IgD-negative memory B cell (primary cell): Measurements from ENCODE around the gene BRD1. TPM values are rescaled to one million over a fixed set of nuclear protein-coding genes. Genes with fewer than 3 reads are reported as not detected.

Experiments used
- H3K27ac Mint-ChIP-seq, 3 donors: one replicate each; pipeline ENCODE4 v1.8.0; 2020 to 2022; ENCODE audit warnings: mild to moderate bottlenecking in 3 of 3, mixed read lengths in 3 of 3, moderate library complexity in 1 of 3
- H3K27me3 Mint-ChIP-seq: one replicate; pipeline ENCODE4 v1.8.0; 2021; ENCODE audit warnings: mixed read lengths
- H3K36me3 Mint-ChIP-seq: one replicate; pipeline ENCODE4 v1.8.0; 2020; ENCODE audit warnings: mild to moderate bottlenecking, mixed read lengths
- H3K4me1 Mint-ChIP-seq, 3 donors: one replicate each; pipeline ENCODE4 v1.8.0; 2020 to 2022; ENCODE audit warnings: mixed read lengths in 3 of 3, mild to moderate bottlenecking in 1 of 3
- H3K4me3 Mint-ChIP-seq, 4 donors: one replicate each; pipeline ENCODE4 v1.8.0; 2020 to 2022; ENCODE audit warnings: mild to moderate bottlenecking in 4 of 4, mixed read lengths in 4 of 4, moderate library complexity in 3 of 4
- H3K9me3 Mint-ChIP-seq, 3 donors: one replicate each; pipeline ENCODE4 v1.8.0; 2020 to 2021; ENCODE audit warnings: mixed read lengths in 3 of 3, mild to moderate bottlenecking in 1 of 3
- polyA plus RNA-seq: library from polyadenylated mRNA; unstranded; fragments of 300-500 nt; fragmentation: Illumina TruSeq; gene quantifications from one replicate; pipeline ENCODE4 v1.2.3, GENCODE V29; 2021

Gene BRD1
- polyA plus RNA-seq, 1 donor from 2014 or later: 3.1 TPM

DNA sequence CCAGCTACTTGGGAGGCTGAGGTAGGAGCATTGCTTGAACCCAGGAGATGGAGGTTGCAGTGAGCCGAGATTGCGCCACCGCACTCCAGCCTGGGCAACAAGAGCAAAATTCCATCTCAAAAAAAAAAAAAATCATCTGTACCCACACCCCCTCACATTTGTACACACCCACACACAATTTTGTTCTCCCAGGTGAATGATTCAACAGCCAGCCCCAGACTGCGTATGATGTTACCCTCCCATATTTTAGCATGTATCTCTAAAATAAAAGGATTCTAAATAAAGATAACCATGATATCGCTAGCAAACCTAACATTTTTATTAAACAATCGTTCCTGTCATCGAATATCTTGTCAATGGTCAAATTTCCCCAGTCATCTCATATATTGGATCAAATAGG is 65.8 kb downstream of the BRD1 start:
- no peak overlapping the region for H3K4me3 Mint-ChIP-seq
- peaks cover 5% of the 10 kb centered on the region for H3K27me3 Mint-ChIP-seq
- H3K4me1 Mint-ChIP-seq: peaks cover 0 to 4% (median 0%) of the 10 kb centered on the region in 3 donors
- H3K36me3 Mint-ChIP-seq: no peaks in the 10 kb centered on the region
- no peak overlapping the region for H3K27ac Mint-ChIP-seq
- H3K9me3 Mint-ChIP-seq: peaks cover 0 to 6% (median 2%) of the 10 kb centered on the region in 3 donors

DNA sequence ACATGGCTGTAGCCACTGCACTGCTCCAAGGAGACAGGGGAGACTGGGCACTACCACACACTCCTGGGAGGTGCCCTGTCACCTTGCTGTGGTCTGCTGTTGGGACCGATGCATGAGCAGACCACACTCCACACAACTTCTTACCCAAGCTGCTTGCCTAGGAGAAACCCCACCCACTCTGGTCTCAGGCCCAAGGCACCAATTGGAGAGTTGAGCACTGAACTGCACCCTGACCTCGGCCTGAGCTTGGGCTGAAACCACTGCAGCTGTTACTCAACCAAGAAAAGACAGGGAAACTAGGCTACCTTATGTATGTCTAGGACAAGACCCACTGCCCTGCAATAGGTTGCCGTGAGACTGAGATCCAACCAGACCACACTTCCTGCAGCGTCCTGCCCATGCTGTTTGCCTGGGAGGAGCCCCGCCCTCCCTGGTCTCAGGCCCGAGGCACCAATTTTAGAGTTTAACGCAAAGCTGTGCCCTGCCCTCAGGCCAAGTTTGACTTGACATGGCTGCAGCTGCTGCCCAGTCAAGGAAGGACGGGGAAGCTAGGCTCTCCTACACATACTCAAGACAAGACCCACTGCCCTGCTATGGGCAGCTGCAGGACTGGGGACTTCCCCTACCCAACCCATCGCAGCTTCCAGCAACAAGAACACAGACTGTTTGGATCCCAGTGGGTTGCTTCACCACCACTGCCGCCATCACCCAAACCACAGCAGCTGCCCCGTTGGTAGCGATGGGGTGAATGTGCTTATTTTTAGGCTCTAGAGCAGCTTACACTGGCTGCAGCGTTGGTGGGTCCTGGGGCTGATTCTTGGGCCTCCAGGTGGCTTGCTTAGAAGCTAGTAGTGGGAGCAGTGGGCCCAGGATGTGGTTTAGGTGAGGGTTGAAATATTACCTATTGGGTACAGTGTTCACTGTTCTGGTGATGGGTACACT is 66.8 kb downstream of the BRD1 start:
- peak overlapping the region in 1 of 4 donors; percentile 5 for H3K4me3 Mint-ChIP-seq
- H3K27ac Mint-ChIP-seq: no peak overlapping the region

DNA sequence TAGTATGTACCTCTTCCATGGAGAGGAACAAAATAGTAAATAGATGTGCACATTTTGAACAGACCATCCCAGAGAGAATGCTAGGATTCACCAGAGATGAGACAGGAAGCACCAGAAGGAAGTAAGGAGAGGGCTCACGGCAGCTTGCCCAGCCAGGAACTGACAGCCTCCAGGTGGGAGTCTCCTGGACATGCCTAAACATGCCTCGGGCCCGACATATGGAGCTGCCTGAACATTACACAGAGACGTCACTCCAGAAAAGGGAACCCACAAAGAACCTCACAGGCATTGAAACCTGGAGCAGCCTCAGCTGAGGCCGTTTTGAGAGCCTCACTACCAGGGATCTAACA is 67.4 kb downstream of the BRD1 start:
- peaks cover 0 to 5% (median 3%) of the 10 kb centered on the region in 3 donors for H3K9me3 Mint-ChIP-seq
- no peak overlapping the region for H3K27ac Mint-ChIP-seq
- peaks cover 0 to 4% (median 0%) of the 10 kb centered on the region in 3 donors for H3K4me1 Mint-ChIP-seq
- H3K36me3 Mint-ChIP-seq: no peaks in the 10 kb centered on the region
- H3K4me3 Mint-ChIP-seq: no peak overlapping the region
- H3K27me3 Mint-ChIP-seq: peaks cover 10% of the 10 kb centered on the region

More for the DNA sequence above, 66.8 kb downstream of the BRD1 start:
- H3K27me3 Mint-ChIP-seq: peaks cover 10% of the 10 kb centered on the region
- no peaks in the 10 kb centered on the region for H3K36me3 Mint-ChIP-seq
- H3K4me1 Mint-ChIP-seq: peaks cover 0 to 4% (median 0%) of the 10 kb centered on the region in 3 donors
- H3K9me3 Mint-ChIP-seq: peaks cover 0 to 5% (median 3%) of the 10 kb centered on the region in 3 donors

DNA sequence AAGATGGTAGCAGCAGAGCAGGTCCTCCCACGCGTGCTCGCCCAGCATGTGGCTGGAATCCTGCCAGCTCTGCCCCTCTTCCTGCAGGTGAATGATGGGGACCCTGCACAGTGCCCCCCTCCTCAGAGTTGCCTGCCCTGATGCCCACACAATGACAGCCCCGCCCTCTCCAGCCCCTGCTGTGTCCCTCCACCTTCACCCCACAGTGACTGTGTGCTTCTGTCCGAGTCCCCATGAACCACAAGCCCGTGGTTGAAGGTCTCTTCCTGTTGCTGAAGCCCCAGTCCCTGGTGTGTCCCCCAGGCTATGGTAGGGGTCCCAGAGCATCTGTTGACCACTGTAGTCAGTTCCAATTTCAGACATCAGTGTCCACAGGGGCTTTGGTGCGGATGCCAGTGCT is 71.0 kb downstream of the BRD1 start:
- Mint-ChIP-seq H3K9me3 (peaks cover 0 to 5% (median 2%) of the 10 kb centered on the region in 3 donors), H3K4me3 (no peak overlapping the region), H3K27me3 (peaks cover 10% of the 10 kb centered on the region), H3K27ac (no peak overlapping the region), H3K4me1 (peaks cover 0 to 4% (median 0%) of the 10 kb centered on the region in 3 donors), H3K36me3 (no peaks in the 10 kb centered on the region)

DNA sequence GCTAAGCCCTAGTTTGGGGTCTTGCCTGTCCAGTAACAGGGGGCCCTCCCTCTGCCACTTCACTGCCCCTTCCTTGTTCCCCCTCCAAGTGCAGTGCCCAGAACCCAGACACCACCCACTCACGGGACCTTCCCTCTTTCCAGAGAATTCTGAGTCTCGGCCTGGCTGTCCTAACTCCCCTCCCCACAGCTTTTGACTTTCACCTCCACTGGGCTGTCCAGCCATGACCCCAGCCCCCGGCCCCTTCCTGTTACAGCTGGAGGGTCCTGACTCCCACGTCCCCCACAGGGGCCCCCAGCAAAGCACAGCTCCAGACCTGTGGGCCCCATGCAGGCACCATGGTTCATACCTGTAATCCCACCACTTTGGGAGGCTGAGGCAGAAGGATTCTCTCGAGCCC is 71.5 kb downstream of the BRD1 start:
- peaks cover 0 to 4% (median 0%) of the 10 kb centered on the region in 3 donors for H3K4me1 Mint-ChIP-seq
- no peak overlapping the region for H3K27ac Mint-ChIP-seq
- no peaks in the 10 kb centered on the region for H3K36me3 Mint-ChIP-seq
- H3K27me3 Mint-ChIP-seq: peaks cover 11% of the 10 kb centered on the region
- no peak overlapping the region for H3K4me3 Mint-ChIP-seq
- H3K9me3 Mint-ChIP-seq: peaks cover 0 to 5% (median 2%) of the 10 kb centered on the region in 3 donors

DNA sequence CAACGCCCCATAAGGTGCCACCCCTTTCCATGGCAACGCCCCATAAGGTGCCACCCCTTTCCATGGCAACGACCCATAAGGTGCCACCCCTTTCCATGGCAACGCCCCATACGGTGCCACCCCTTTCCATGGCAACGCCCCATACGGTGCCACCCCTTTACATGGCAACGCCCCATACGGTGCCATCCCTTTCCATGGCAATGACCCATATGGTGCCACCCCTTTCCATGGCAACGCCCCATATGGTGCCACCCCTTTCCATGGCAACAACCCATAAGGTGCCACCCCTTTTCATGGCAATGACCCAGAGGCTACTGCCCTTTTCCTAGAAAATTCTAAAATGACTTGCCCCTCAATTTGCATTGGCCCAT is 72.1 kb downstream of the BRD1 start:
- Mint-ChIP-seq H3K27me3 (peaks cover 11% of the 10 kb centered on the region), H3K4me1 (no peaks in the 10 kb centered on the region), H3K4me3 (no peak overlapping the region), H3K9me3 (peaks cover 0 to 5% (median 2%) of the 10 kb centered on the region in 3 donors), H3K27ac (no peak overlapping the region), H3K36me3 (no peaks in the 10 kb centered on the region)

DNA sequence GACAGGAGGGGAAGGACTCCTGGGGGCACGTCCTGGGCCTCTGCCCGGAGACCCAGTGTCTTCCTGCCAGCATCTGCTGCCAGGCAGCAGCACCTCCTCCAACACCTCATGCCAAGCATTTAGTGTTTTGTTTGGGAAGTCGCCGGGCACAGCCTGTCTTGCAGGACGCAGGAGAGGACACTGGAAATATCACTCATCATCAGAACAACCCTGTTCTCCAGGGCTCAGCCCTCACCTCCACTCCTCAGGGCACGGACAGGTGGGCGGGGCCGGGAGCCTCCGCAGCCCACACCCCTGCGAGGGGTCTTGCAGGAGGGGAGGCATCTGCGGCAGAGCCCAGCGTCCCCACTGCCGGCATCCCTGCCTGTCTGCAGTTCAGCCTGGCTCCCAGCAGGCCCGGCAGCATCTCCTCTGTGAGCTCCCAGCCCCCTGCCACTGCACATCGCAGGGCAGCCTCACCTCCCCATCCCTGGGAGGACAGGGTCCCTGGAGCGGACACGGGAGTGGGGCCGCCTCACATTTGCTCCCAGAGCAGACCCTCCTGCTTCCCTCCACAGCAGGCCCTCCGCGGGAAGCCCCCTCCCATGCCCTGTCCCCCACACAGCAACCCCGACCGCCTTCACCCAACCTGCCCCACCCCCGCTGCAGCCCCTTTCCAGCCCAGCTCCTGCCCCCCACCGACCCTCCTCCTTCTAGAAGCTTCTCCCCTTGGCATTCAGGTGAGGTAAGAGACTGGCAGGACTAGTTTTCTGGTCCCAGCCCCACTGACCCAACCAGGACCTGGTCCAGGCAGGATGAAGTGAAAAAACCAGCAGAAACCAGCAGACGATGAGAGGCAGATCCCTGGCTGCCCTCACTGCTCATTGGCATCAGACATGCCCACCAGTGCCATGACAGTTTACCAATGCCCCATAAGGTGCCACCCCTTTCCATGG is 72.7 kb downstream of the BRD1 start:
- no peaks in the 10 kb centered on the region for H3K36me3 Mint-ChIP-seq
- peak overlapping the region in 1 of 4 donors; percentile 27 for H3K4me3 Mint-ChIP-seq
- no peaks in the 10 kb centered on the region for H3K4me1 Mint-ChIP-seq
- H3K27ac Mint-ChIP-seq: no peak overlapping the region
- H3K27me3 Mint-ChIP-seq: peaks cover 11% of the 10 kb centered on the region
- H3K9me3 Mint-ChIP-seq: peaks cover 0 to 5% (median 2%) of the 10 kb centered on the region in 3 donors

DNA sequence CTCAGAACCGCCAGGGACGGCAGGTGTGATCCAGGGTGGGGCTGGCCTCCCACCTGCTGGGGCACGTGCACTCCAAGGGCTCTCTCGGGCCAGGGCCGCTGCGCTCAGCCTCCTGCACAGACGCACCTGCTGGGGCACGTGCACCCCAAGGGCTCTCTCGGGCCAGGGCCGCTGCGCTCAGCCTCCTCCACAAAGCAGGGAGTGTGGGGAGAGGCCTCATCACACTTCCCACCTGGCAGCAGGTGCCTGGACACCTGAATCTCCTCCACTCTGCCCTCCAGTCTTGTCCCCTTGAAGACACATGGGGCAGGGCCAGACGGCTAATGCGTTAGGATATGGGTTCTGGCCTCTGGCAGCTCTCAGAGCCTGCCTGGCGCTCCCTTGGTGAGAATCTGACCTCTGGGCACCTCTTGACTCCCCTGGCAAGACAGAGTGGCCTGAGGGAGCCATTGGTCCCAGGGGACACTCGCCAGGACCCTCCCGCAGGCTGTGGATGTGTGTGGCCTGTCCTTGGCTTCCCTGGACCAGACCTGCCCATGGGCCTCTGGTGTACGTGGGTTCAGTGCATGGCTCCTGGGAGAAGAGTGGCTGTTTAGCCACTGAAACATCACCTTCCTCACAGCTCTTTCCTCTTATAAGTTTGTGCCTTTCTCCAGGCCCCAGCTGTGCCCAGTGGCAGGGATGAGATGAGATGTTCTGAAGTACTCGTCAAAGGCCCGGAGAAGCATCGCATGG is 73.5 kb downstream of the BRD1 start:
- H3K36me3 Mint-ChIP-seq: no peaks in the 10 kb centered on the region

DNA sequence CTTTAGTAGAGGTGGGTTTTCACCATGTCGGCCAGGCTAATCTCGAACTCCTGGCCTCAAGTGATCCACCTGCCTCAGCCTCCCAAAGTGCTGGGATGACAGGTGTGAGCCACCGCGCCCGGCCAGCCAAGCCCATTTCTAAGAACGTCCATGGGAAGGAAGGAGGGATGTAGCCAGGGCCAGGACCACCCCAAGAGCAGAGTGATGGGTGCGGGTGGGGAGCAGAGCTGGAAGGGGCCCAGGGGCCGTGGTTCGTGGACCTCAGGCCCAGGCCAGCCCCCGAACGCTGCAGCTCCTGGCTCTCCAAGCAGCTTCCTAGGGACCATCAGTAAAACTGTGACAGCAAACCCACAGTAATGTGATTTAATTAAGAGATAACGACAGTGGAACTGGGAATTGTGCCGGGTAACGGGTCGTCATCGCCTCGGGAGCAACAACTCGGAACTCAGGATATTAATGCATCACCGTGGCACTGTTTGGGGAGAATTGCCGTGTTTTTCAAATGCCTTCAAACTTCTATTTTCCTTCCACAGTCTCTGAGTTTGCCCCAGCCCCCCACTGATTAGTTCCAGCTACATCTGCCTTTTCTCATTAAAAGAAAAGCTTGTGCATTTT is 74.3 kb downstream of the BRD1 start:
- no peak overlapping the region for H3K27ac Mint-ChIP-seq
- H3K36me3 Mint-ChIP-seq: no peaks in the 10 kb centered on the region
- no peaks in the 10 kb centered on the region for H3K4me1 Mint-ChIP-seq
- H3K4me3 Mint-ChIP-seq: no peak overlapping the region
- H3K27me3 Mint-ChIP-seq: peaks cover 13% of the 10 kb centered on the region
- H3K9me3 Mint-ChIP-seq: peaks cover 0 to 5% (median 2%) of the 10 kb centered on the region in 3 donors

More for the DNA sequence above, 73.5 kb downstream of the BRD1 start:
- peaks cover 11% of the 10 kb centered on the region for H3K27me3 Mint-ChIP-seq
- peaks cover 0 to 5% (median 2%) of the 10 kb centered on the region in 3 donors for H3K9me3 Mint-ChIP-seq
- peak overlapping the region in 1 of 4 donors; percentile 27 for H3K4me3 Mint-ChIP-seq
- H3K4me1 Mint-ChIP-seq: no peaks in the 10 kb centered on the region
- no peak overlapping the region for H3K27ac Mint-ChIP-seq

DNA sequence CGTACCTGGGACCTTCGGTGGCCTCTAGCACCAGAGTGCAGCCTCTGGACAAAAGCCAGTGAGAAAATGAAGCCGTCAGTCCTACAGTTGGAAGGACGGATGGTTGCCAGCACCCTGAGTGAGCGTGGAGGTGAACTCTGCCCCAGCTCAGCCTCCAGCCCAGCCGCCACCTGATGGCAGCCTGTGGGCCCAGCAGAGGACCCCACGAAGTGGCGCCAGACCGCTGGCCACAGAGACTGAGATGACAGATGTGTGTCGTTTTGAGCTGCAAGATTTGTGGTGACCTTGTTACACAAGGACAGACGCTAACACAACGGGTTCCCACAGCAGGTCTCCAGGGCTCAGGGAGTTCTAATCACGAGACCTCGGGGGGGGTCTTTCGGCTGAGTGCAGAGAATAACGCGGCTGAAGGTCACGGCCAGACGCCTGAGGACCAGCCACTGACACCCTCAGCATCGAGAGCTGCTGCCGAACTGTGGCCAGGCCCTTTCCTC is 75.0 kb downstream of the BRD1 start:
- peaks cover 1% of the 10 kb centered on the region for H3K36me3 Mint-ChIP-seq
- H3K9me3 Mint-ChIP-seq: peaks cover 1 to 8% (median 5%) of the 10 kb centered on the region in 3 donors
- H3K4me1 Mint-ChIP-seq: no peaks in the 10 kb centered on the region
- H3K27me3 Mint-ChIP-seq: peaks cover 11% of the 10 kb centered on the region
- H3K4me3 Mint-ChIP-seq: no peak overlapping the region
- no peak overlapping the region for H3K27ac Mint-ChIP-seq

DNA sequence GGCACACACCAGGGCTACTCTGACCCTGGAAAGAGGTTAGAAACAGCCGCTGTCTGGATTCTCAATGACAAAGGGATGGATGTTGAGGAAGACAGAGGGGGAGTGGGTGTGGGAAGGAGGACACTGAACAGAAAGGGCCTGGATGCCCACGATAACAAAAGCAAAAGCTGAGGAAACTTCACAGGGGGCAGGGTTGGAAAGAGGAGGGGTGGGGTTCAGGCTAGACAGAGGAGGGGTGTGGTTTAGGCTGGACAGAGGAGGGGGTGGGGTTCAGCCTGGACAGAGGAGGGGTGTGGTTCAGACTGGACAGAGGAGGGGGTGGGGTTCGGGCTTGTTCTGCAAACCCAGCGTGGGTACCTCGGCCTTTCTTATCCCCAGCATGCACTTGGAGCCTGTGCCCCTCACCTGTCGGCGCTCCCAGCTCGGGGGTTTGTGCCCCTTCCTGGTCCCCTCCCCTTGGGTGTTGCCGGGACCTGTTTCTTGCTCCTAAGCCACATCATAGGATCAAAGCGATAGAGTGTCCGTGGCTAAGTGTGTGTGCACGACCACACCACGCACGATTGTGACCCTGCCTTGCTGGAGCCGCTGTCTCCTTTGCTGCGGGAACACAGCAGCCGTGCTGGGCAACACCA is 75.6 kb downstream of the BRD1 start:
- no peak overlapping the region for H3K4me3 Mint-ChIP-seq
- peaks cover 10% of the 10 kb centered on the region for H3K27me3 Mint-ChIP-seq
- peaks cover 2% of the 10 kb centered on the region for H3K36me3 Mint-ChIP-seq
- no peak overlapping the region for H3K27ac Mint-ChIP-seq
- H3K9me3 Mint-ChIP-seq: peaks cover 3 to 11% (median 6%) of the 10 kb centered on the region in 3 donors
- H3K4me1 Mint-ChIP-seq: no peaks in the 10 kb centered on the region

DNA sequence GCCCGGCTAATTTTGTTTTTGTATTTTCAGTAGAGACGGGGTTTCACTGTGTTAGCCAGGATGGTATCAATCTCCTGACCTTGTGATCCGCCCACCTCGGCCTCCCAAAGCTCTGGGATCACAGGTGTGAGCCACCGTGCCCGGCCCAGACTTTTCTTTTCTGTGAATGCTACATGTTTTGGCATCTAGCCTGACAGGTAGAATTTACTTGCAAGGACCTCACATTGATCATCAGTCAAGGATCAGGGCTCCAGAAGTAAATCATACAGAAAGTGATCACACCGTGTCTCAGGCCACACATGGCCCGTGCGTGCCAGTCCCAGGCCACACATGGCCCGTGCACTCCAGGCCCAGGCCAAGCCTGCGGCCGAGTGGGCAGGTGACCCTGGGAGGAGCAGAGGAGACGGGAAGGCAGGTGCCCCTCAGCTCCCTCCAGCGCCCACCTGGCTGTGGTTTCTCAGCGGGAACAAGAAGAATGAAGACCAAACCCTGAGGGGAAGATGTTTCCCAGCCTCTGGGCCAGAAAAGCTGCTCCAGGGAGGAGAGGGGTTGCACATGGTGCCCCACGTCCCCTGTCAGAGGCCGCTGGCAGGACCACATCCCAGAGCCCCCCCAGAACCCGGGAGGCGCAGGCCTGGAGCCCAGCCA is 76.2 kb downstream of the BRD1 start:
- Mint-ChIP-seq H3K4me3 (no peak overlapping the region), H3K36me3 (peaks cover 2% of the 10 kb centered on the region), H3K9me3 (peaks cover 6 to 15% (median 10%) of the 10 kb centered on the region in 3 donors), H3K27me3 (peaks cover 7% of the 10 kb centered on the region), H3K4me1 (no peaks in the 10 kb centered on the region), H3K27ac (peak overlapping the region in 1 of 3 donors; percentile 50)

DNA sequence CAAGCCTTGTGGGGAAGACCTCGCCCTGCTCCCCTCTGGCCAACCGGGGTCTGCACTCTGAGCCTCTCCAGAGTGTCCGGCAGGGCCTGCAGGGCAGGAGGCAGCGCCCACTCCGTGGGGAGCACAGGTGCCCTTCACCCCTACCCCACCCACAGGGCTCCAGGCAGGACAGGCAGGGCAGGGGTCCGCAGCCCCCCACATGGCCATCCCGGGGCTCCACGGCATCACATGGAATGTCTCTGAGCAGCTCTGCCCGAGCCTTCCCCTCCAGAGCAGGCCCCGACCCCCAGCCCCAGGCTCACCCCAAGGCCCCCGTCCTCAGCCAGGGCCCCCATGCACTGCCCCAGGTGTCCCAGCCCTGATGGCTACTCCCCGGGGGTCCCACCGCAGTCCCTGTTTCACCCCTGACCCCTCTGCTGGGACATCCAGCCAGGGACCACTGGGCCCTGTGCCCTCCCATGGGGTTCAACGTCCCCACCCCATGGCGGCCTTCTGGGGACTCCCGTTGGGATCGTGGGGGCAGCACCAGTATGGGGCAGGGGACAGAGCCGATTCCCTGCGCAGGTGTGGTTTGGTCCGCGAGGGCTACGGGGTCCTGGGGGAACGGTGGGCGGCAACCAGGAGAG is 77.7 kb downstream of the BRD1 start:
- H3K36me3 Mint-ChIP-seq: peaks cover 2% of the 10 kb centered on the region
- peaks cover 15 to 23% (median 23%) of the 10 kb centered on the region in 3 donors for H3K9me3 Mint-ChIP-seq
- no peak overlapping the region for H3K27ac Mint-ChIP-seq
- peaks cover 9% of the 10 kb centered on the region for H3K27me3 Mint-ChIP-seq
- no peaks in the 10 kb centered on the region for H3K4me1 Mint-ChIP-seq
- H3K4me3 Mint-ChIP-seq: no peak overlapping the region
